Pancreas (tissue), 10 donors: ENCODE data around the gene LGI4. TPM values are rescaled to one million over a fixed set of nuclear protein-coding genes. Genes with fewer than 3 reads are reported as not detected.
A peak's percentile ranks its signal among the peaks of the same experiment; 100 is the strongest.

Experiments used
- ATAC-seq, 4 donors: fragments of 200-7000 bp; cut with Tn5 transposase; one replicate each; pipeline versions ENCODE4 v1.8.0 to v1.9.1; 2020; ENCODE audit warnings: mild to moderate bottlenecking in 4 of 4, moderate library complexity in 4 of 4
- DNase-seq, 6 donors: peaks; one replicate each; pipeline ENCODE4 v3.0.0-alpha.2; 2020
- FAIRE-seq: peaks from 2 replicates; lab custom pipeline; 2012; peaks lifted over from hg19 to GRCh38; lab: Jason Lieb, UNC
- H3K27ac ChIP-seq, 4 donors: fragments of 200-600 bp; sonication (generic); 1 replicate in 3 of 4; 2 replicates in 1 of 4; pipeline versions ENCODE4 v1.5.0 to v1.8.0; 2020
- H3K27me3 ChIP-seq, 4 donors: fragments of 200-600 bp; one replicate each; pipeline ENCODE4 v1.8.0; 2021
- H3K36me3 ChIP-seq, 3 donors: fragments of 200-600 bp; sonication (generic) in 1 of 3; one replicate each; pipeline versions ENCODE4 v1.5.0 to v1.8.0; 2020 to 2021
- H3K4me1 ChIP-seq, 3 donors: fragments of 200-600 bp; one replicate each; pipeline ENCODE4 v1.8.0; 2021
- H3K4me3 ChIP-seq, 4 donors: fragments of 200-600 bp; sonication (generic) in 2 of 4; one replicate each; pipeline versions ENCODE4 v1.5.0 to v1.8.0; 2020 to 2021
- H3K9me3 ChIP-seq, 4 donors: fragments of 200-600 bp; one replicate each; pipeline ENCODE4 v1.8.0; 2021
- CTCF ChIP-seq, 4 donors: fragments of 200-600 bp; sonication (generic) in 3 of 4; IDR thresholded peaks; one replicate each; pipeline versions ENCODE4 v1.5.0 to v1.8.0; 2021; ENCODE audit warnings: antibody characterized with exemption in 4 of 4
- WGBS, 2 donors: extraction: QIAGEN DNeasy Blood & Tissue Kit; methylation state at CpG; one replicate each; pipeline ENCODE4 v1.1.7; 2013; 5-methylcytosine and 5-hydroxymethylcytosine counted together
- intact Hi-C, 3 donors: fragments of 100-400 bp; cut with DNase I; formaldehyde crosslinking; loops; one replicate each; pipeline versions ENCODE4 v1.11.1 to v1.14.2; 2022
- polyA plus RNA-seq, 2 donors: library from polyadenylated mRNA; stranded (reverse); fragments of 200-250 nt; gene quantifications; one replicate each; pipeline ENCODE4 v1.2.3, GENCODE V29; 2013
- total RNA-seq, 6 donors: library from RNA; stranded (reverse); fragmentation: NEBNext Ultra II Directional in 4 of 6; extraction: Animal tissue kit (Norgen Biotek cat#: 25700) in 4 of 6; gene quantifications; one replicate each; pipeline versions ENCODE4 v1.2.1 to v1.2.4, GENCODE V29; 2021 to 2023
- donor health status: healthy with polysubstance abuse.
- donor health status: DM: no; HTN: no; CAD: no; lungs with moderate emphysema.
- donor health status: DM: no; HTN: no; CAD: no.
- donor health status: control.
- donor health status: control.
- donor health status: Bipolar disorder and iron deficiency.
- donor health status: DM: yes; HTN: yes; CAD: no.
- donor health status: DM: no; HTN: no; CAD: no.
- donor health status: DM: no; HTN: no; CAD: no.
- donor health status: DM: yes; HTN: yes; CAD: no.

Gene LGI4
- total and polyA plus RNA-seq, 8 donors: 0.38 to 17.9 (median 2.2) TPM

GRCh38 chr19:35090506-35091214, 44.2 kb downstream of the LGI4 start:
- FAIRE-seq: no peak
- TF ChIP-seq CTCF (IDR thresholded peaks at IDR 0.05): peak; percentile 29 to 62 (median 47)
- intact Hi-C loops: no loop called here
- H3K27ac ChIP-seq: peak overlapping the region; percentile 38 to 67 (median 48)
- H3K36me3 ChIP-seq: no peaks in the 10 kb centered on the region
- peak; percentile 76 to 92 (median 81) for DNase-seq
- H3K9me3 ChIP-seq: no peaks in the 10 kb centered on the region
- ATAC-seq: peak; percentile 93 to 97 (median 94)
- no peaks in the 10 kb centered on the region for H3K27me3 ChIP-seq
- peak overlapping the region; percentile 2 to 49 (median 24) for H3K4me3 ChIP-seq
- 3 to 4% methylated on average over 36 of the region's 36 CpGs for WGBS, 2 donors
- H3K4me1 ChIP-seq: no peaks in the 10 kb centered on the region

GRCh38 chr19:35090160-35090505, 44.7 kb downstream of the LGI4 start:
- 13 to 14% methylated on average over 9 of the region's 9 CpGs for WGBS, 2 donors
- ATAC-seq (peak; percentile 7 to 19 (median 18)), DNase-seq (no peak), FAIRE-seq (no peak)
- intact Hi-C loops: no loop called here
- no peak for TF ChIP-seq CTCF (IDR thresholded peaks at IDR 0.05)
- H3K4me3 ChIP-seq: peak overlapping the region in 2 of 4 donors; percentile 40 to 49
- no peaks in the 10 kb centered on the region for H3K36me3 ChIP-seq
- no peaks in the 10 kb centered on the region for H3K27me3 ChIP-seq
- no peaks in the 10 kb centered on the region for H3K4me1 ChIP-seq
- no peaks in the 10 kb centered on the region for H3K9me3 ChIP-seq
- peak overlapping the region; percentile 38 to 67 (median 48) for H3K27ac ChIP-seq

- FAIRE-seq: no peak
- WGBS, 2 donors: 49 to 50% methylated on average over 8 of the region's 8 CpGs
- ATAC-seq: no peak
Observed at GRCh38 chr19:35089554-35089953, 45.3 kb downstream of the LGI4 start.

GRCh38 chr19:35088131-35088913, 46.5 kb downstream of the LGI4 start:
- Histone ChIP-seq H3K4me3 (no peak overlapping the region), H3K4me1 (no peaks in the 10 kb centered on the region), H3K27me3 (no peaks in the 10 kb centered on the region), H3K36me3 (no peaks in the 10 kb centered on the region), H3K9me3 (no peaks in the 10 kb centered on the region), H3K27ac (no peak overlapping the region)
- ATAC-seq (no peak), DNase-seq (no peak), FAIRE-seq (no peak)
- TF ChIP-seq CTCF (IDR thresholded peaks at IDR 0.05): no peak
- intact Hi-C loops: no loop called here
- 85 to 89% methylated on average over 8 of the region's 8 CpGs for WGBS, 2 donors

More at GRCh38 chr19:35089554-35089953, 45.3 kb downstream of the LGI4 start:
- no peak for TF ChIP-seq CTCF (IDR thresholded peaks at IDR 0.05)
- H3K36me3 ChIP-seq: no peaks in the 10 kb centered on the region
- DNase-seq: no peak
- H3K9me3 ChIP-seq: no peaks in the 10 kb centered on the region
- H3K27ac ChIP-seq: no peak overlapping the region
- H3K4me1 ChIP-seq: no peaks in the 10 kb centered on the region
- no peak overlapping the region for H3K4me3 ChIP-seq
- intact Hi-C loops: no loop called here
- H3K27me3 ChIP-seq: no peaks in the 10 kb centered on the region

- Histone ChIP-seq H3K4me1 (no peaks in the 10 kb centered on the region), H3K27me3 (no peaks in the 10 kb centered on the region), H3K4me3 (no peak overlapping the region), H3K9me3 (no peaks in the 10 kb centered on the region), H3K36me3 (no peaks in the 10 kb centered on the region), H3K27ac (no peak overlapping the region)
- intact Hi-C loops: no loop called here
- no peak for TF ChIP-seq CTCF (IDR thresholded peaks at IDR 0.05)
- ATAC-seq (no peak), FAIRE-seq (no peak), DNase-seq (no peak)
Observed at GRCh38 chr19:35087393-35087792, 47.5 kb downstream of the LGI4 start.
